LHCN-M2 (cell line): ENCODE data around the gene RUFY1. TPM values are rescaled to one million over a fixed set of nuclear protein-coding genes. Genes with fewer than 3 reads are reported as not detected.
"Not testable (repeated sequence)": the region's sequence is repeated elsewhere in the genome, so short reads cannot be mapped to it uniquely, and the experiment has no call there.

Source experiments
- DNase-seq: peaks from one replicate; pipeline ENCODE4 v3.0.0-alpha.2; 2012; ENCODE audit warnings: low read depth
- total RNA-seq: library from RNA; depleted of rRNA; stranded (reverse); fragments of >200 nt; gene quantifications from 2 replicates; pipeline ENCODE4 v1.2.3, GENCODE V29; 2014

RUFY1 gene
- total RNA-seq, 1 experiment from 2014 or later, result 35.5 TPM

GRCh38 chr5:179621551-179622214, 71.3 kb downstream of the RUFY1 start:
- no peak for DNase-seq

GRCh38 chr5:179623003-179623905, 72.9 kb downstream of the RUFY1 start, which contains the start of gene HNRNPH1:
Gene HNRNPH1, minus strand, starts transcription at chr5:179623671. Its CDS starts 538 bp downstream, at chr5:179623133.
- peak; percentile 98 for DNase-seq

GRCh38 chr5:179623906-179624741, 73.8 kb downstream of the RUFY1 start:
- peak; percentile 92 for DNase-seq

- no peak for DNase-seq
Measured at GRCh38 chr5:179624841-179625271, 74.5 kb downstream of the RUFY1 start.

GRCh38 chr5:179633501-179634369, 83.4 kb downstream of the RUFY1 start:
- DNase-seq, result not testable (repeated sequence)

- not testable (repeated sequence) for DNase-seq
Measured at GRCh38 chr5:179634370-179635172, 84.2 kb downstream of the RUFY1 start.

GRCh38 chr5:179639296-179639695, 88.9 kb downstream of the RUFY1 start:
- DNase-seq, result not testable (repeated sequence)

- not testable (repeated sequence) for DNase-seq
Measured at GRCh38 chr5:179641745-179642144, 91.4 kb downstream of the RUFY1 start.

- DNase-seq, result not testable (repeated sequence)
Measured at GRCh38 chr5:179642626-179643025, 92.3 kb downstream of the RUFY1 start.

- not testable (repeated sequence) for DNase-seq
Measured at GRCh38 chr5:179643141-179643920, 93.0 kb downstream of the RUFY1 start.

GRCh38 chr5:179644766-179645165, 94.4 kb downstream of the RUFY1 start:
- not testable (repeated sequence) for DNase-seq

- DNase-seq, result no peak
Measured at GRCh38 chr5:179648410-179648809, 98.1 kb downstream of the RUFY1 start.

GRCh38 chr5:179649166-179649703, 98.9 kb downstream of the RUFY1 start:
- DNase-seq, result not testable (repeated sequence)

- DNase-seq, result not testable (repeated sequence)
Measured at GRCh38 chr5:179650245-179650644, 99.9 kb downstream of the RUFY1 start.

- not testable (repeated sequence) for DNase-seq
Measured at GRCh38 chr5:179653135-179653534, 102.8 kb downstream of the RUFY1 start.

GRCh38 chr5:179657302-179658178, 107.2 kb downstream of the RUFY1 start:
- not testable (repeated sequence) for DNase-seq

GRCh38 chr5:179658179-179658856, 108.0 kb downstream of the RUFY1 start:
- peak; percentile 4 for DNase-seq
